Endothelial cell of umbilical vein (primary cell): ENCODE measurements around the gene CCDC170. TPM values are rescaled to one million over a fixed set of nuclear protein-coding genes. Genes with fewer than 3 reads are reported as not detected.

Source experiments
- BruUV-seq: library from RNA; stranded (reverse); fragments of 400-500 nt; replicated peaks from 2 replicates; lab custom pipeline; 2021; lab: Mats Ljungman, UMichigan
- CTCF ChIA-PET: fragments of 300-600, 350-600 bp; sonication (Branson Sonifier 250); formaldehyde crosslinking; loops from one replicate; lab custom pipeline; 2021; ENCODE audit warnings: antibody characterized with exemption, inconsistent platforms; lab: Charles Lee
- POLR2A ChIA-PET: fragments of 300-600, 350-600 bp; sonication (Branson Sonifier 250); formaldehyde crosslinking; loops from one replicate; lab custom pipeline; 2021; ENCODE audit warnings: antibody characterized with exemption, inconsistent platforms; lab: Charles Lee
- DNase-seq: peaks from one replicate; pipeline ENCODE4 v3.0.0-alpha.2; 2011; ENCODE audit warnings: low read depth, low spot score
- FAIRE-seq: peaks from 2 replicates; lab custom pipeline; 2011; peaks lifted over from hg19 to GRCh38; lab: Jason Lieb, UNC
- H2AFZ ChIP-seq: 2 replicates; pipeline ENCODE4 v1.6.0; 2012; ENCODE audit warnings: low read depth, low read length, control low read depth, inconsistent platforms
- H3K27ac ChIP-seq: 2 replicates; pipeline ENCODE4 v1.5.1; 2011; ENCODE audit warnings: low read depth, mild to moderate bottlenecking, control low read depth, low read length, moderate library complexity; ENCODE audit not compliant: insufficient read depth
- H3K27me3 ChIP-seq, 2 experiments: 2 replicates each; pipeline versions ENCODE4 v1.6.0 to v1.6.1; 2011; ENCODE audit warnings: low read length in 2 of 2, mixed read lengths in 1 of 2; ENCODE audit not compliant: control insufficient read depth in 2 of 2, insufficient read depth in 2 of 2
- H3K36me3 ChIP-seq, 2 experiments: 2 replicates in 1 of 2; 3 replicates in 1 of 2; pipeline ENCODE4 v1.5.1; 2011; ENCODE audit warnings: low read length in 2 of 2, mild to moderate bottlenecking in 1 of 2, moderate library complexity in 1 of 2; ENCODE audit not compliant: control insufficient read depth in 2 of 2, insufficient read depth in 2 of 2; ENCODE audit errors: extremely low read depth in 1 of 2
- H3K4me1 ChIP-seq: 3 replicates; pipeline ENCODE4 v1.5.1; 2011; ENCODE audit warnings: mild to moderate bottlenecking, low read length; ENCODE audit not compliant: control insufficient read depth, insufficient read depth; ENCODE audit errors: extremely low read depth
- H3K4me2 ChIP-seq: 2 replicates; pipeline ENCODE4 v1.6.1; 2011; ENCODE audit warnings: low read length, control low read depth, mixed read lengths; ENCODE audit not compliant: insufficient read depth
- H3K4me3 ChIP-seq, 3 experiments: fragments of 200-600 bp in 1 of 3; sonication (generic), shearing (Covaris generic) in 1 of 3; replicated peaks in 1 of 3; 2 replicates each; pipeline ENCODE4 v1.5.1; 2011 to 2016; ENCODE audit warnings: control low read depth in 3 of 3, low read length in 3 of 3, mild to moderate bottlenecking in 2 of 3, inconsistent platforms in 1 of 3, low read depth in 1 of 3, moderate library complexity in 1 of 3; ENCODE audit not compliant: insufficient read depth in 1 of 3
- H3K79me2 ChIP-seq: 2 replicates; pipeline ENCODE4 v1.6.0; 2012; ENCODE audit warnings: low read length, inconsistent platforms; ENCODE audit not compliant: control insufficient read depth, insufficient read depth
- H3K9ac ChIP-seq: replicated peaks from 2 replicates; pipeline ENCODE3; 2011; ENCODE audit warnings: low read length, control low read depth; ENCODE audit not compliant: insufficient read depth; ENCODE audit errors: extremely low read depth
- H3K9me1 ChIP-seq: replicated peaks from 3 replicates; pipeline ENCODE4 v1.6.0; 2011; ENCODE audit warnings: mild to moderate bottlenecking, low read length; ENCODE audit not compliant: control insufficient read depth, insufficient read depth; ENCODE audit errors: extremely low read depth
- H3K9me3 ChIP-seq: replicated peaks from 2 replicates; pipeline ENCODE4 v1.5.1; 2012; ENCODE audit warnings: low read length, inconsistent platforms; ENCODE audit not compliant: control insufficient read depth, insufficient read depth
- H4K20me1 ChIP-seq: replicated peaks from 2 replicates; pipeline ENCODE3; 2011; ENCODE audit warnings: mild to moderate bottlenecking, low read length; ENCODE audit not compliant: control insufficient read depth, insufficient read depth; ENCODE audit errors: extremely low read depth
- CTCF ChIP-seq, 2 donors: IDR thresholded peaks; 1 replicate in 1 of 2; 2 replicates in 1 of 2; pipeline ENCODE4 v1.5.1; 2011; ENCODE audit warnings: low read length in 2 of 2, mild to moderate bottlenecking in 2 of 2, moderate library complexity in 2 of 2, control low read depth in 1 of 2, inconsistent platforms in 1 of 2, low read depth in 1 of 2; ENCODE audit not compliant: insufficient read depth in 1 of 2; ENCODE audit errors: extremely low read depth in 1 of 2
- EZH2 ChIP-seq: IDR thresholded peaks from 2 replicates; pipeline ENCODE4 v1.6.1; 2012; ENCODE audit warnings: borderline replicate concordance, low read depth, mild to moderate bottlenecking, moderate library complexity, low read length, inconsistent platforms; ENCODE audit not compliant: severe bottlenecking
- FOS ChIP-seq: IDR thresholded peaks from 2 replicates; pipeline ENCODE4 v1.6.1; 2011; ENCODE audit warnings: mild to moderate bottlenecking, low read length, moderate library complexity, borderline replicate concordance; ENCODE audit not compliant: insufficient read depth
- GATA2 ChIP-seq: IDR thresholded peaks from 2 replicates; pipeline ENCODE4 v1.7.0; 2011; ENCODE audit warnings: low read depth, mild to moderate bottlenecking, moderate library complexity, mixed read lengths, low read length; ENCODE audit not compliant: insufficient read length, insufficient read depth
- JUN ChIP-seq: IDR thresholded peaks from 2 replicates; pipeline ENCODE4 v1.6.1; 2011; ENCODE audit warnings: borderline replicate concordance, low read depth; ENCODE audit not compliant: insufficient read length, insufficient read depth
- MAX ChIP-seq: IDR thresholded peaks from 2 replicates; pipeline ENCODE4 v1.6.1; 2011; ENCODE audit not compliant: insufficient read depth, insufficient read length
- MYC ChIP-seq: IDR thresholded peaks from one replicate; pipeline ENCODE4 v1.6.1; 2011; ENCODE audit warnings: mild to moderate bottlenecking, low read depth, low read length
- POLR2A ChIP-seq: IDR thresholded peaks from 2 replicates; pipeline ENCODE4 v1.6.1; 2012; ENCODE audit warnings: low read depth, mild to moderate bottlenecking, control low read depth, low read length
- POLR2AphosphoS5 ChIP-seq: IDR thresholded peaks from 2 replicates; pipeline ENCODE4 v1.6.1; 2012; ENCODE audit warnings: low read depth, mild to moderate bottlenecking, control low read depth, low read length, moderate library complexity; ENCODE audit not compliant: insufficient read depth
- dilution Hi-C: fragments of 300-500 bp; cut with MboI; formaldehyde crosslinking; loops from one replicate; pipeline ENCODE4 v1.15.0; 2019; ENCODE audit warnings: low sequenced_read_pairs; ENCODE audit not compliant: extremely low pct_ligation_motif_present
- intact Hi-C: fragments of 100-400 bp; cut with micrococcal nuclease; formaldehyde crosslinking; loops from one replicate; pipeline ENCODE4 v1.10.0; 2022
- polyA plus RNA-seq, 4 experiments: library from polyadenylated mRNA; depleted of rRNA in 3 of 4; stranded (reverse) in 3 of 4; unstranded in 1 of 4; fragments of >200 nt; gene quantifications; 2 replicates each; pipeline versions ENCODE4 v1.2.1 to v1.2.3, GENCODE V29; 2011 to 2012; ENCODE audit warnings: missing spikeins in 1 of 4
- total RNA-seq: library from RNA; stranded (reverse); gene quantifications from 2 replicates; pipeline ENCODE4 v1.2.3, GENCODE V29; 2021

CCDC170 gene
- total and polyA plus RNA-seq, 2 donors (not counting 3 experiments of a cell fraction or from before 2014, with no cell fraction given): 0.07 to 0.21 TPM

- H3K4me2 ChIP-seq: no peak overlapping the region
- no peak for TF ChIP-seq JUN
- TF ChIP-seq EZH2: no peak
- no peak for TF ChIP-seq MYC
- no peak for TF ChIP-seq MAX
- no peak for TF ChIP-seq CTCF (IDR thresholded peaks at IDR 0.05; ENCODE audit: extremely low read depth in 1 of 2, insufficient read depth in 1 of 2, low read depth in 1 of 2, low read length in 2 of 2)
- TF ChIP-seq FOS: no peak
- TF ChIP-seq POLR2A: no peak
- no peak for TF ChIP-seq GATA2
- TF ChIP-seq POLR2AphosphoS5: no peak
- intact Hi-C loops: no loop called here
- dilution Hi-C loops: no loop called here
- H3K4me3 ChIP-seq: no peak overlapping the region
- no peak overlapping the region for H3K27ac ChIP-seq
- H3K4me1 ChIP-seq: no peaks in the 10 kb centered on the region
- POLR2A ChIA-PET: no interaction called here
- no peaks in the 10 kb centered on the region for H3K9me1 ChIP-seq
- CTCF ChIA-PET: no interaction called here
- DNase-seq (no peak), FAIRE-seq (no peak)
- BruUV-seq: no TSS peak
- H3K27me3 ChIP-seq: peaks cover 0 to 2% of the 10 kb centered on the region in 2 experiments
- H4K20me1 ChIP-seq: no peaks in the 10 kb centered on the region
- no peak overlapping the region for H2AFZ ChIP-seq
- no peak overlapping the region for H3K9ac ChIP-seq
- no peaks in the 10 kb centered on the region for H3K79me2 ChIP-seq
- no peaks in the 10 kb centered on the region for H3K36me3 ChIP-seq
- H3K9me3 ChIP-seq: no peaks in the 10 kb centered on the region
These were observed 136.0 kb downstream of the CCDC170 start for GRCh38 chr6:151629791-151630190.
